ENCODE results near the gene VPS54.

- TF ChIP-seq YY1 (IDR thresholded peaks at IDR 0.05; ENCODE audit: insufficient read depth, insufficient read length), result no peak
- no peak for TF ChIP-seq ZNF274 (IDR thresholded peaks at IDR 0.05; ENCODE audit: low read depth, low read length)
- TF ChIP-seq SUZ12 (IDR thresholded peaks at IDR 0.05; ENCODE audit: extremely low read depth, insufficient read depth, insufficient read length), result no peak
Measured at GRCh38 chr2:63882395-63883105, 136.7 kb downstream of the VPS54 start.
